RKO (cell line): ENCODE data around the gene LAMP5.
A peak's percentile ranks its signal among the peaks of the same experiment; 100 is the strongest.

ENCODE experiments used
- DNase-seq: peaks from one replicate; pipeline ENCODE4 v3.0.0-alpha.2; 2016; ENCODE audit warnings: low spot score

Gene LAMP5, protein sequence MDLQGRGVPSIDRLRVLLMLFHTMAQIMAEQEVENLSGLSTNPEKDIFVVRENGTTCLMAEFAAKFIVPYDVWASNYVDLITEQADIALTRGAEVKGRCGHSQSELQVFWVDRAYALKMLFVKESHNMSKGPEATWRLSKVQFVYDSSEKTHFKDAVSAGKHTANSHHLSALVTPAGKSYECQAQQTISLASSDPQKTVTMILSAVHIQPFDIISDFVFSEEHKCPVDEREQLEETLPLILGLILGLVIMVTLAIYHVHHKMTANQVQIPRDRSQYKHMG

GRCh38 chr20:9514461-9515213 lies at the start of gene LAMP5:
LAMP5 (plus strand) TSS chr20:9514590; CDS start chr20:9514853, 263 bp downstream.
- DNase-seq, result no peak

DNA sequence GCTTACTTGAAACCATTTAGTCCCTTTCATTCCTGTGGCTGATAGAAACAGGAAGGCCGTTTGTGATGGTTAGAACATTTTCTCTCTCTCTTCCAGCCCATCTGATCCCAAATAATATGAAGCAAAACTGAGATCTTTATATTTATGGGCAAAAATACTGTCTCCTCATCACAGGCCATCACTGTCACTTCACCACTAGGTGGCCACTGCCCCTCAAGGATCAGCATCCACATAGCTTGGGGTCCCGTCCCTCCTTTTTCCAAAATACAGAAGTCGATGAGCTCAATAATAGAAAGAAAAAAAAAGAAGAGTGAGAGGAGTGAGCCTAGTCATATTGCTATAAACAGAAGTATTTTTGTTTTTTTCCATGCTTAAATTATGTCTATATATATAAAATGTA lies 46.4 kb upstream of the LAMP5 start:
- DNase-seq, result peak; percentile 30

GRCh38 chr20:9474835-9475415 lies 39.5 kb upstream of the LAMP5 start:
- peak; percentile 23 for DNase-seq

DNA sequence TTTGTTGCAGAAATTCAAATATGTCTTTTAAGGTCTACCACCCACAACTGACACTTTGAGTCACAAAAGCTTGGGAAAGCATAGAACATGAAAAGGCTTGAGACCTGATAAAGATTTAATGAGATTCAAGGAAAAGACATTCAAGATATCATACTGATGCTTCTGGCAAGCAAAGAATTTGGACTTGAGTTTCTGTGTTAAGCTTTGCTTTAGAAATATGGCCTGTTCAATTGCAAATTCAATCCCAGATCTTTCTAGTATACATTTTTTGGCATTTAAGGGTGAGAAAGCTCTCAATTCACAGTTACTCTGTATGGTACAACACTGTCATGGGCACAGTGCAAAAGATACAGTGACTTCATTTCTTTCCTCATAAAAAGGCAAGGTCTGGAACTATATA lies 38.9 kb upstream of the LAMP5 start:
- DNase-seq, result no peak

DNA sequence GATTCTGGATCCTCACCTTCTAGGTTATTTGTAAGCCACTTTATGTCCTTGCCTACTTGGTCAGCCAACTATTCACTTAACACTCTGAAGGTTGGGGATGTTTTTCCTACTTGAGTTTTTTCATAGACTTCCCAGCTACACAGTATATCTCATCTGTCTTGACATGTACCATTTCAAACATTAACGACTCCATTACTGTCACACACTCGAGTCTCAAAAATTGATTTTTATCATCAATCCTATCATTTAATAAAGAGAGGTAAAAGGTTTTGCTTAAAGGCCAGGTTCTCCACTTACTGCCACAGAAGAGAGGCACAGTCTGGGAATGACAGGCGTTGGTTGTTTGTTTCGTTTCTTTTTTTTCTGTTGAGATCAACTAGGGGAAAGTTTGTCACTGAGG lies 38.2 kb upstream of the LAMP5 start:
- DNase-seq, result no peak

DNA sequence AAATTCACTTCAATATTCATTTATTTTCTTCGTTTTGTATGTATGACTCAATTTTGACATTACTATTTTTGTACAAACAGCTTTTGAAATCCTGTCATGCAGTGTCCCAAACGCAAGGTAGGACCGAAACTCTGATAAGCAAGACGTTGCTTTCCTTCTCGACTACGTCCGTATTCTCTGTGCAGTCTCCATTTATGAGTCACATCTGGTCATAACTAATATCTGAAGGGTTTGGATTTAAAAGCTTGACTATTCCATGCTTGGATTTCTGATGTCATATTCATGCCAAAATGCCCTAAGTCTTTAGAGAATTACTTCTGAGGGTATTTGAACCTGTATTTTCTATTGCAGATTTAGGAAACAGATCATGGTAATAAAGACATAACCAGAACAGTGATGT lies 37.8 kb upstream of the LAMP5 start:
- no peak for DNase-seq

- DNase-seq, result no peak
Measured at GRCh38 chr20:9478771-9479170, 35.6 kb upstream of the LAMP5 start.

DNA sequence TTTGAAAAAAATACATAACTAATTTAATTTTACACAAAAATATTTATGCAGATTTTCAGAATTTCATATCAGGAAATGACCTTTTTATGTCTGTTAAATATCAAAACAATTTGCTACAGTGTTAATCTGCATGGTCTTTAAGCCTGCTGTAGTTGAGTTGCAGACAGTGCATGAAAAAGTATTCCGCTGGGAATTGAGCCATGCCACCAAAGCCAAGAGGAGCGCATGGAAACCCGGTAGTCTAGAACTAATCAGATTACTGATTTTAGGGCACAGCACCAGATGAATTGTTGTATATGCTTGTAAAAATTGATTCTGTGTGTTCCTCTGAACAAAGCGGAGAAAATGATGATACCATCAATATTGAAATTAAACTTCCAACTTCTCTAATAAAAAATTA lies 34.3 kb upstream of the LAMP5 start:
- DNase-seq, result no peak

DNA sequence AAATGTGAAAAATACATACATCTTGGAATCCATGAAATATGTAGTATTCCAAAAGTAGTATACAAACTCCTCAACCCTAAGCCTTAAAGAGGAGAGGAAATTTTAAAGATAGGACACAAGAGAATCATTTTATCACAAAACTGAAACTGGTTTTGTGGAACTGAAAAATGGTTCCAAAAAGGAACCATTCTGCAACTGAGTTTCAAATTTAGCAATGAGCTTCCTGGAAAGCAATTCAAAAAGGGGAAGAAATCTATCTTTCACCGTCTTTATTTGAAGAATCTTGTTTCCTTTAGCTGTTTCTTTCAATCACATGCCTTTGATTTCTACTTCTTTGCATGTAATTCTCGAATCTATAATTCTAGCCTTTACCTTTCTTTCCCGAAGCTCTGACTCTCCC lies 32.2 kb upstream of the LAMP5 start:
- no peak for DNase-seq

- DNase-seq, result no peak
Measured at GRCh38 chr20:9483131-9483530, 31.3 kb upstream of the LAMP5 start.

GRCh38 chr20:9485614-9486340 lies 28.6 kb upstream of the LAMP5 start:
- DNase-seq, result no peak

- no peak for DNase-seq
Measured at GRCh38 chr20:9487231-9487630, 27.2 kb upstream of the LAMP5 start.

DNA sequence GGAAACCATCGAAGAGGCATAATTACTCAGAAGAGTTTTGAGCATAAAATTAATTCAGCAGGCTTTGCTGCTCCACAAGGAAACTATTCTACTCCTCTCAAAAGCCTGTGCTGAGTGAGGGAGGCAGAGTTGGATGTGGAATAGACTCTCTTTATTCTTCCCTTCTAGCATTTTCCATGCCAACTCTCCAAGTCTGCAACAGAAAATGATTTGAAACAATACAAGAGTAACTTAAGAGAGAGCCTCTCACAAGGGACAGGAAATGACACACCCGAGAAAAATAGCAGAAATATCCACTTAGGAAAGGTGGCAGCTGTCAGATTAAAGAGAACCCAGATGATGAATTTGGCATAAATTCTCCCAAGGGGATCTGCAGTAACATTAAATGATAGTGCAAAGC lies 26.3 kb upstream of the LAMP5 start:
- DNase-seq, result no peak

GRCh38 chr20:9490161-9490560 lies 24.2 kb upstream of the LAMP5 start:
- DNase-seq, result no peak

GRCh38 chr20:9490631-9491030 lies 23.8 kb upstream of the LAMP5 start:
- no peak for DNase-seq

DNA sequence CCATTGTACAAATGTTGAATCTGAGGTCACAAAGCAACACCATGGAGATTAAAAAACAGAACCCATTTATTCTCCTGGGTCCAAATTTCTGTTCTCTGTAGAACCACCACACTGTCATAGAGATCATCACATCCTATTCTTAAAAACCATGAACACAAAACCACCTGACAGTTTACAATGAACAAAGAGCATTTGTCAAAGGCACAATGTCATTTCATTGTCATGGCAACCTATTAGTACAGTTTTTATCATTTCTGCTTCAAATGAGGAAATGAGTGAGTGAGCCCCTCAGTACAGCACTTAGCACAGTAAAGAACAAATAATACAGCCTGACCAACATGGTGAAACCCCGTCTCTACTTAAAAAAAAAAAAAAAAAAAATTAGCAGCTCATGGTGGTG lies 23.1 kb upstream of the LAMP5 start:
- DNase-seq, result no peak

- DNase-seq, result no peak
Measured at GRCh38 chr20:9492067-9492466, 22.3 kb upstream of the LAMP5 start.

DNA sequence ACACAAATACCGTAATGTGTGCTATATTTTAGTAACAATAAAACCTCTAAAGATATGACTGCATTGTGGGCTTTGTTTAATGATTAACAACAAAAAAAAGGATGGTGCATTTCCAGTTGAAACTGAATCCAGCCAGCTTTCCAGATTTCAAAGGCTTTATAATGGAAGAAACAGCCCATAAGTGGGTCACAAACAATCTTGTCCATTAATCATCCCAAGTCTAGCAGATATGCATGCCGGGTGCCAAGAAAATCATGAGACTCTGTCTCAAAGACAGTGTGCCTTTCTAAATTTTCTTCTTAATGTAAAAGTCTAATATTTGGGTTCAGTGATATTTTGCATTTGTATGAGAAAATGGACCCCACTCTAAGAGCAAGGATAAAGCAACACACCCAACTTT lies 20.6 kb upstream of the LAMP5 start:
- no peak for DNase-seq

DNA sequence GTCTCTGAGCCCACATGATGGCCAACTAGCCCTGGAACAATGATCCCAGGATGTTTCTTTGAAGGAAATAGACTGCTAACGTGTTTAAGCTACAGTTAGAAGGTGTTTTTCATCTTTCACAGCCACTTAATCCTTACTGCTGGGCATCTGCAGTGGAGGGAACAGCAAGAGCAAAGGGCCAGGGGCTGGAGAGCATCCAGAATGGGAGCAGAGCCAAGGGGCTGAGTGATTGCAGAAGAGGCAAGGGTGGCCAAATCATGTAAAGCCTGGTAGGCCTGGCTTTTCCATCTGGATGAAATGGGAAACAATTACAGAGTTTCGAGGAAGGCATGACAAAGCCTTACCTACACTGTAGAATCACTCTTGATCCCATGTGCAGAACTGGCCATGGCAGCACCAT lies 18.7 kb upstream of the LAMP5 start:
- DNase-seq, result no peak

DNA sequence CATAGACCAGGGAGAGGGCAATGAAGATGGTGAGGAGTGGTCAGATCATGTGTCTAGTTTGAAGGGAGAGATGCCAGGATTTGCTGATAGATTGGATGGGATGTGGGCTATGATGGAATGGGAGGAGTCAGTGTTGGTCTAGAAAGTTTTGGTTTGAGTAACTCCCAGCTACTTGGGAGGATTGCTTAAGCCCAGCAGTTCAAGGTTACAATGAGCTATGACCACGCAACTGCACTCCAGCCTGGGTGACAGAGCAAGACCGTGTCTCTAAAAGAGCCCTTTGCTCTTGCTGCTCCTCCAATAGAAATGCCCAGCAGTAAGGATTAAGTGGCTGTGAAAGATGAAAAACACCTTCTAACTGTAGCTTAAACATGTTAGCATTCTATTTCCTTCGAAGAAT lies 18.2 kb upstream of the LAMP5 start:
- no peak for DNase-seq

- DNase-seq, result no peak
Measured at GRCh38 chr20:9498322-9498721, 16.1 kb upstream of the LAMP5 start.

DNA sequence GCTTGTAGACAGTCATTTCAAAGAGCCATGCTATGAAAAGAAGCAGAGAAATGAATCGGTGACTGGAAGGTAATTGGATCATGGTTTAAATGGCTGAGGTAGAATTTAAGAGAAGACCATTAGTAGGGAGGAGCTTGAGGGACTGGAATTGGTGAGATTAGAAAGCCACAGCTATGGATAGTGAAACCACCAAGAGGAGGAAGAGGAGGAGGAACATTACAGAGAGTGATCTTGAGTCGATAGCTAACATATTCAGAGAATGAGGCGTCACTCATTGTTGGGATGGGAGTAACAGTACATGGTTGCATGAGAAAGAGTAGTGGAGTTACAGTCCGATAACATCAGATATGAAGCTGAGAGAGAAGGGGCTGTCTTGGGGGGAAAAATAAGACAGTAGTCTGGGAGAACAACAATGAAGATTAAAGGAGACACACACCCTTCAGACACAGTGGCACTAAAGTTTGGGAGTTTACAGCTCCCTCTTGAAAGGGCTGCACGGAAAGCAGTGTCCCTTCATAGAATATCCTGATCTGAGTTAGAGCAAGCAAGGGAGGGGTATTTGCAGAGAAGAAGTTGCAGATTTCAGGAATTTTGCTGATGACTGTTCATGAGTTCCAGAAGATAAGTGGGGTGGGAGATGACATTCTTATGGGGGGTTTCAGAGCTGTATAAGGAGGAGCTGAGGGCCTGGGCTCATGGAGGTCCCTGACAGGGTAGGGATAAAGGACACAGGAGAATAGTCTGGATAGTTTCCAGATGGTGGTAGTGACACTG lies 15.1 kb upstream of the LAMP5 start:
- no peak for DNase-seq
